HG02678 (cell line): ENCODE data around the gene MBNL1.

ENCODE experiments used
- ATAC-seq: cut with Tn5 transposase; IDR thresholded peaks from one replicate; pipeline ENCODE4 v1.9.1; 2021; ENCODE audit warnings: mild to moderate bottlenecking, moderate library complexity; ENCODE audit not compliant: unreplicated experiment

MBNL1 gene

DNA sequence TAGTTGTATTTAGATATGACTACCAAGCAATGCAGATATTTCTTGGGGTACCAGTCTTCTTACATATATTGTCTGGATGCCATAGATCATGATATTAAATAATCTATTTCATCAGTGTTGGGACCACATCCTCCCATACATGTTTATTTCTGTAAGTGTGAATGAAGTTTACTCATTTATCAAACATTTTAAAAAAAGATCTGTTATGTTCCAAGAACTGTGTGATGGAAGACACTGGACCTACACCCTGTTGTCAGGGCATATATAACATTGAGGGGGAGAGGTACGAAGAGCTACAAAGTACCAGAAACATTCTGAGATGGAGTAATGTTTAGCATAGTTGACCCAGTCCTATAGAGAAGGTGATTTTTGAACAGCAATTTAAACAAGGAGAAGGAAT is 26.6 kb downstream of the MBNL1 start:
- no peak for ATAC-seq

- ATAC-seq = no peak
Measured at GRCh38 chr3:152295806-152296205, 27.1 kb downstream of the MBNL1 start.

DNA sequence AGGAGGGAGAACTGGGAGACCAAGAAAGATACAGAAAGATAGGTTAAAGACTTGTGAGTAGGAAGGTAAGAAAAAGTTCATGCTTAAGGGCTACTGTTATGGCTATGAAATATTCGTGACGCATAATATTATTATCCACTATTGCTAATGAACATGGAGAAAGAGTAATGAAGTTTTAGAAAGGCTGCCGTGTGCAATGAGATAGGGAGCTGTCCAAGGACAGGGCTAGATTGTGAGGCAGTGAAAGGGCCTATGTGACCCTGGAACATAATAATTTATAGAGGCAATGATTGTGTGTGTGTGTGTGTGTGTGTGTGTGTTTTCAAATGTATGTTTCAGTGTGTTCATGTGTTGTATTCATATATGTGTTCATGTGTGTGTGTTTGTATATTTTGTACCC is 27.7 kb downstream of the MBNL1 start:
- no peak for ATAC-seq

GRCh38 chr3:152296971-152297370 is 28.2 kb downstream of the MBNL1 start:
- no peak for ATAC-seq

DNA sequence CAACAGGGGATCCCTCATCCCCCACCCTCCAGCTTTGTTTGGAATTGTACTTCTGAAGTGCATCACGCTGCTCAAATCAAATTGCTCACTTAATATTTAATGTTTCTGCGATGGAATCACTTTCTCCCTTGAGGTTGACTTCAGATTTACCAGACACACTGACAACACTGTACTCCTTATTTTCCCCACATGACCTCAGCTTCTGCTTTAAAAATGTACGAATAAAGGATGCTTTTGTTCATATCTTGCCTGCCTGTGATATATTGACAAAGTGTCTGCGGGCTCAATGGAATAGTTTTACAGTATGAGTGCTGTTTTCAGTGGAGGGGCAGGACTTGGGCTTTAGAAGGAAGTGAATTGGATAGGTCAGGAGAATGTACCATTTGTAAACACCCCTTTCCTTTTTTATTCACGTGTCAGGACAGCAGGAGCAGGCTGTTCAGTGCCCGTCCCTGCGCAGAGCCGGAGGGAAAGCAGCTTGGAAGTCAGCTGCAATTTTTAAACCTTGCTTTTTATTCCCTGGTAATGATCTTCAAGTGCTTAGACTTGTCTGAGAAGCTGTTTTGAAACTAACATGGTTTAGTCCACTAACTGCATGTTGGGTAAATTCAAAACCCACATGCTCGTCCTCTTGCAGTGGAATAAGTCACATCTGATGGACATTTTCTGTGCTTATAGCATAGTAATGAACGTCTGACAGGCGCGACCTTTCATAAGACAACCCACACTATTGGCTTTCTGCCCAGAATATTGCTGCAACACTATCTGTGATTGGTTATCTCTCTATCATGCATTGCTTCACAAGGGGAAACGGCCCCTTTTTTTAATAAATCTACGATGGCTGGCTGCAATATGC is 29.9 kb downstream of the MBNL1 start:
- peak; percentile 70 for ATAC-seq

- ATAC-seq = no peak
Measured at GRCh38 chr3:152299249-152299976, 30.7 kb downstream of the MBNL1 start.

GRCh38 chr3:152300029-152300731 is 31.5 kb downstream of the MBNL1 start:
- ATAC-seq = no peak

DNA sequence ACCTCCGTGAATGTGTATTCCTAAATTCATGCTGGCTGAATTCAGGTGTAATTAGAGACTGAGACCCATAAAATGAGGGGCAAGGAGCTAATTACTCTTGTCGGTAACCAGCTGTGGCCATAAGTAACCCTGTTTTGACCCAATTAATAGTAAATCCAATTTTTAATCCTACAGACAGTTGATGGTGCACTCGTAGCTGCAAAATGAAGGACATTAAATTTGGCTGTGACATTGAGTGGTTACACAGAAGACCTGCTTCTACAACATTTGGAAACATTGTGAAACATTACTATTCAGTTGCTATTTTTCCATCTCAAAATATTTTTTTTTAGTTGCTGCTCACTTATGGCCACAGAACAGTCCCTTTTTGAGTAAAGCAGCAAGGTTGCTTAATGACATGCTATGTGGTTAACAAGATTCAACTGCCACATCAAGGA is 33.0 kb downstream of the MBNL1 start:
- no peak for ATAC-seq

DNA sequence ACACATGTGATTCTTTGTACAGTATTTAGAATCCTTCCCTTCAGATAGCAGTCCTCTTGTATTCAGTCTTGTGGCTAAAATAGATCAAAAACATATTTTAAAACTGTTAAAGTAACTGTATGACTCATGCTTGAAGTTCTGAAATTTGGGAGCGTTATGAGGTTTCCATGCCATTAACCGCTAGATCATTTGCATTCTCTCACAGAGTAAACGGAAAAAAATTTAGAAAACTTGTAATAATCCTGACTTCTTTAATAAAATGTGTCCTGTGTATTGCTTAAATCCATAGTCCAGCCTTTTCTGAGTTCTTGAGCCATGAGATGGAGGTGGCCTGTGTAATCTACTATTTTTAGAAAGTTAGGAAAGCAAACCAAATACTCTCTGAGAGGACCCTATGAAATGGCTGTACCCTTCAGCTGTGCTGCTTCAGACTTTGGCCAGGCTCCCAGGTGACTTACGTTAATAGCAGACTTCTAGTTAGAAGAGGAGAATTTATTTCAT is 33.8 kb downstream of the MBNL1 start:
- ATAC-seq = peak; percentile 62

DNA sequence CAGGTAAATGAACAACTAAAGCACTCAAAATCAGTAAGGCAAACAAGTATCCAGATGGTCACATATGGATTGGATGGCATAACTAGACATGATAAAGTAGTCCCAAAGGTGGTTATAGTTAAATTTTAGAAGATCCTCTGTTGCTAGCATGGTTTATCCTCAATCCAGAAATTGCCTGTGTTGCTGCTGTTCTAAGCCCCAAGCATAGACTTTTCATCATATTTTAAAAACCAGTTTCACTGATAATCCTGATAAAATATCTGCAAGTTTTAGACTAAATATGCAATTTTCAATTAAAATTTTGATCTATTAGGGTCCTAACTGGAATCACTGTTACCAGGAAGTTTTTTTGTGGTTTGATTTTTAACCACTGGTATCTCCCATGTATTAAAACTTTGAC is 35.4 kb downstream of the MBNL1 start:
- no peak for ATAC-seq

DNA sequence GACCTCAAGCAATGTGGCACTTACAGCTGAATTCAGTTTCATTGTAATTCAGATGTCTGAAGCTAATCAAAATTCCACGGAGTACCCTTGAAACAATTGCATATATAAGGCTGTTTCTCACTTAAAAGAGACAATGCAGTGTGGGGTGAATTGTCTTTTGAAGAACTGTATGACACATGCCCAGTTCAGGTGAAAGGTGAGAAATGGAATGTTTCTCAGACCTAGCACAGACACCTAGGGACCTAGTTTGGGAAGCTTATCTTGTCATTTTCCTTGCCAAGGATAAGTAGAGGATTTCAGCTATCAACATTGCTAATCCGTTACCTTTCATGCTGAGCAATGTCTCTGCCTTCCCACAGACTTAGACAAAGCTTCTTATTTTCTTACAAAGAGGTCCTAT is 36.3 kb downstream of the MBNL1 start:
- no peak for ATAC-seq

DNA sequence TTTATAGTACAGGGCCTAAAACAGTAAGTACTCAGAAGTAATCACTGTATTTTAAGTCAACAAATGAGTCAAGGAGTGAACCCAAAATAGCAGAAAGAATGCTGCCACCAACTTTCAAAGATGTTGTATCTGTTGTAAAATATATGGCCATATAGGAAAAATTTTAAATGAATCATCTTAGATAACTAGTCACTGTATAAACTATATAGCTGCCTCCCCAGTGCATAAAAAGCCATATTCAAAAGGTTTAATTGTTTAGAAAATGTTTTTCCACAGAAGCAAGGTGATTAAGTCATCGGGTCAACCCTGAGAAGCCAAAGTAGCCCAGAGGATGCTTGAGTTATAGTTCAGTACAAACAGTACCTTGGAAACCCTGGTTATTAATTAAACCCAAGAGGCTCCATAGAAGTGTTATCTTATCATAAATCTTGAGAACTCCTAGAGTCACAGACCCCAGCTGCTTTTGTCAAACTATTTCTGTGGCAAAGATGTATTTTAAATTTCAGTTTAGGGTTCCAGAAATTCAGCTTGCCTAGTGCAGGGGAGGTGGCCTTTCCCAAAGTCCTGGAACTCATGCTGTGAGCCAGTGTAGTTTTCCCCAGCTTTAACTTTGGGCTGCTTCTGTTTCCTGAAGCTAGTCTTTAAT is 39.2 kb downstream of the MBNL1 start:
- ATAC-seq = no peak

DNA sequence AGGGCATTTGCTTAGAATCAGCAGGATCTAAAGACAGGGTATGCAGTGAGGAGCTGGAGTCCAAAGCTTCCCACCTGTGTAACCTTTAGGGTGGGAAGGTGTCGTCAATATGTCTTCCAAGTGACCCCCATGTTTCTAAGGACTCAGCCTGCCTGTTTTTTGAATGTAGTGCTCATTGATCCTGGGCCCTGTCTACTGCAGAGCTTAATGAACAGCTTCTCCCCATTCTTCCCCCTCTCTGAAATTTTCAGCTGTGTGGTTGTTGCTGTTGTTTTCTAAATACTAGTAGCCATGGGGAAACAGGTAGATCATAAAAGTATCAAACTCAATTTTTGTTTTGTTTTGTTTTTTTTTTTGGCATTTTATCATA is 39.7 kb downstream of the MBNL1 start:
- ATAC-seq = no peak

- no peak for ATAC-seq
Measured at GRCh38 chr3:152309031-152309430, 40.3 kb downstream of the MBNL1 start.

DNA sequence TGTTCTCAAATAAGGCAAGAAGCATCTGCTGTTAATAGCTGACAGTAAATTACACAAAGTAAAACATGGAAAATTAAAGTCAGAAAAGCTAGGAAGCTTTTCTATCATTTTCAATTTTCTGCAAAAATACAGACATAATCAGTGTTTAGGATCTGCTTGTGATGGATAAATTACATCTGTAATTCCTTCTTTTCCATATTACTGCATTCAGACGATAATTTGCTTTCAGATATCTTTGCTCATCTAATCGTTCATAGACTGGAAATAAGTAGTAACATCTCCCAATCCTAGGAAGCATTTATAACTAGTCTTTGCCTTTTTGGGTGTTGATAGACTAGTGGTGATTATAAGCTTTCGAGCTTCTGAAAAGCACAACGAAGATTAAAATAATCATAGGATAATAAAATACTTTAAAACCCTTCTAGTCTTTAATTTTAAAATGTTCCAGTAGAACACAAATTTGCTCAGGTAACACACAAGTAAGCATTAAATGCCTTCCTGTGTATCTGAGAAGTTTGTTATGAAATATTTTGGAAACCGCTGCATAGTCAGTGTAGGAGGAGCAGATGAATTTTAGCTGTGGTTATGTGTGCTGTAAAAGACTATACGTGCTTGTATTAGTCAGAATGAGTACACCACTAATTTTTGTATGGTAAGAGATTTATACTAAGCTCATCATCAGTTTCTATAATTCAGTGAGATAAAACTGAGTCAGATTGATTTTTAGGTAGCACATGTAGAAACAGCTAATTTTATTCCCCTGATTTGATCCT is 41.0 kb downstream of the MBNL1 start:
- no peak for ATAC-seq

DNA sequence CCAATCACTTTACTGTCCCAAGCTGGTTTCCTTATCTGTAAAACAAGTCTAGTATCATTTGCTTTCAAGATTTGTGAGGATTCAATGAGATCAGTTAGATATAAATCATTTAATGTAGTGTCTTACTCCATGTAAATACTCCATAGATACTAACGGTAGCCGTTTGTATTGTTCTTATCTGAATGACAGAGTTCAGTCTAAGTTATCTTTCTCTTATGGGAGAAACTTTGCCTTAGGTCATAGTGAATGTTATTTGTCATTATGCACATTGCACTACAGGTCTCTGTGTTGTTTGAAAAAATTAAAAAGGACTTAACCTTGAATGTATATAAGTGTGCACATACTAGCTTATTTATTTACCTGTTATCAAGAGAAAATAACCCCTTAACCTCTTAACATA is 44.7 kb downstream of the MBNL1 start:
- no peak for ATAC-seq

DNA sequence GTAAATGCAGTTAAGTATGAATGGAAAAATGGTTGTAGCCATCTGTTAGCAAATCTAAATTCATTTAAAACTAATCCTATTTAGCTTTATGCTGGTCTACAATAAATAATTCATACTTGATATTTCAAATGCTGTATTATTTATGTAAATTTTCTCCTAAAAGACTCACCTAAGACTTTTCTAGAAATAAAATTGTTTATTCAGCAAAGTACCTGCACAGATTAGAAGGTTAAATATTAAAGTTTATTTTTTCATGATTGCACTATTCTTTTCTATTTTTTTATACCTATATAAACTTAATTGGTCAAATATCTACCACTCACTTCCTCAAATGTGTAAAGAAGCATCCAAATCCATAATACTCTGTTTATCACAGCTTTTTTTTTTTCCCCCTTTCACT is 45.2 kb downstream of the MBNL1 start:
- no peak for ATAC-seq

DNA sequence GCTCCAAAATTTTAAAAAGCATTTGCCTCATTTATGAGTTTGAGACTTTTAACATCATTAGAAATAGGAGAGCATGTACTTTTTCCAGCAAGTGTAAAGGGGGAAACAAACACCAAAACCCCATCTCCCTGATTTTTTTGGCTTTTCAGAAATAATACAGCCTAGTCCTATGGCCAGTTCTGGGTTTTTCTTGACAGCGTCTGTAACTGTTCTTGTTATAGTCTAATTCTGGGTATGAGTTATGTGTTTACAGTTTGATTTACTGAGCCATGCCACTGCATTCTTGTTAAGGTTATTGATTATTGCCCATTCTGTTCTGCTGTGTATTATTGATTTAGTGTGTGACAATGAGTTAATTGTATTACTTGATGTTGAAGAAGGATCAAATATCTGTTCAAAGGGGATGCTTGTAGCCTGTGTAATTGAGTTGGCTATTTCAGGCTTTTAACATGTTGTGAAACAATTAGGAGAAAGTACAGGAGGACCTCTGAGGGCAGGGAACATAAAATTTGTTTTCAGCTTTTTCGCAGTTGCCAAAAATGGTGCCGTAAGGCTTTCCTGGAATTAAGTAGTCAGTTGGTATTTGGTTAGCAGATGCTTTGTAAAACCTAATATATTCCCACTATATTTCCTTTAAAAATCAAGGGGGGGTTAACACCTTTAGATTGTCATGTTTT is 46.1 kb downstream of the MBNL1 start:
- ATAC-seq = no peak

- no peak for ATAC-seq
Measured at GRCh38 chr3:152315623-152316022, 46.9 kb downstream of the MBNL1 start.

- no peak for ATAC-seq
Measured at GRCh38 chr3:152316318-152316717, 47.6 kb downstream of the MBNL1 start.
